ENCODE results near the gene CES1. TPM values are rescaled to one million over a fixed set of nuclear protein-coding genes. Genes with fewer than 3 reads are reported as not detected.
"Not testable (repeated sequence)": the region's sequence is repeated elsewhere in the genome, so short reads cannot be mapped to it uniquely, and the experiment has no call there.

Gene CES1
- total and polyA plus RNA-seq, 4 donors, result 1.0 to 7.5 (median 5.9) TPM; not detected in 1

GRCh38 chr16:55835173-55835572, 2.3 kb upstream of the CES1 start:
- not testable (repeated sequence) for H3K9me3 ChIP-seq (ENCODE audit: control insufficient read depth, insufficient read depth, low read length); H3K27ac ChIP-seq (ENCODE audit: low read depth, low read length); H3K27me3 ChIP-seq (ENCODE audit: control insufficient read depth, insufficient read depth, low read length); H3K36me3 ChIP-seq (ENCODE audit: control insufficient read depth, insufficient read depth, low read length); H3K4me3 ChIP-seq (ENCODE audit: low read depth, low read length); DNase-seq (ENCODE audit: low read depth in 4 of 6, low spot score in 6 of 6); H3K4me1 ChIP-seq (ENCODE audit: control insufficient read depth, insufficient read depth, low read length)
- WGBS (ENCODE audit: insufficient coverage), result no CpG with 5 or more reads among the region's 3 CpGs

- no peak for DNase-seq (ENCODE audit: low read depth in 4 of 6, low spot score in 6 of 6)
- Histone ChIP-seq H3K27ac (ENCODE audit: low read depth, low read length) (no peak overlapping the region), H3K9me3 (ENCODE audit: control insufficient read depth, insufficient read depth, low read length) (no peaks in the 10 kb centered on the region), H3K4me1 (ENCODE audit: control insufficient read depth, insufficient read depth, low read length) (peaks cover 8% of the 10 kb centered on the region), H3K36me3 (ENCODE audit: control insufficient read depth, insufficient read depth, low read length) (no peaks in the 10 kb centered on the region), H3K4me3 (ENCODE audit: low read depth, low read length) (no peak overlapping the region), H3K27me3 (ENCODE audit: control insufficient read depth, insufficient read depth, low read length) (no peaks in the 10 kb centered on the region)
- WGBS (ENCODE audit: insufficient coverage), result 51% methylated on average over 3 of the region's 7 CpGs
Observed at GRCh38 chr16:55834049-55834448, 1.2 kb upstream of the CES1 start.

GRCh38 chr16:55832425-55832772, 497 bp downstream of the CES1 start:
- Histone ChIP-seq H3K36me3 (ENCODE audit: control insufficient read depth, insufficient read depth, low read length) (no peaks in the 10 kb centered on the region), H3K27ac (ENCODE audit: low read depth, low read length) (no peak overlapping the region), H3K9me3 (ENCODE audit: control insufficient read depth, insufficient read depth, low read length) (no peaks in the 10 kb centered on the region), H3K27me3 (ENCODE audit: control insufficient read depth, insufficient read depth, low read length) (no peaks in the 10 kb centered on the region), H3K4me1 (ENCODE audit: control insufficient read depth, insufficient read depth, low read length) (peaks cover 8% of the 10 kb centered on the region), H3K4me3 (ENCODE audit: low read depth, low read length) (no peak overlapping the region)
- 68% methylated on average over 17 of the region's 17 CpGs for WGBS (ENCODE audit: insufficient coverage)
- DNase-seq (ENCODE audit: low read depth in 4 of 6, low spot score in 6 of 6), result no peak

- Histone ChIP-seq H3K27ac (ENCODE audit: low read depth, low read length) (no peak overlapping the region), H3K4me3 (ENCODE audit: low read depth, low read length) (no peak overlapping the region), H3K4me1 (ENCODE audit: control insufficient read depth, insufficient read depth, low read length) (peaks cover 8% of the 10 kb centered on the region), H3K27me3 (ENCODE audit: control insufficient read depth, insufficient read depth, low read length) (no peaks in the 10 kb centered on the region), H3K9me3 (ENCODE audit: control insufficient read depth, insufficient read depth, low read length) (no peaks in the 10 kb centered on the region), H3K36me3 (ENCODE audit: control insufficient read depth, insufficient read depth, low read length) (no peaks in the 10 kb centered on the region)
- no peak for DNase-seq (ENCODE audit: low read depth in 4 of 6, low spot score in 6 of 6)
- 89% methylated on average over 4 of the region's 6 CpGs for WGBS (ENCODE audit: insufficient coverage)
Observed at GRCh38 chr16:55830658-55831294, 2.1 kb downstream of the CES1 start.

GRCh38 chr16:55829232-55829631, 3.7 kb downstream of the CES1 start:
- WGBS (ENCODE audit: insufficient coverage), result 90% methylated on average over 2 of the region's 3 CpGs
- H3K9me3 ChIP-seq (ENCODE audit: control insufficient read depth, insufficient read depth, low read length); DNase-seq (ENCODE audit: low read depth in 4 of 6, low spot score in 6 of 6); H3K27me3 ChIP-seq (ENCODE audit: control insufficient read depth, insufficient read depth, low read length); H3K36me3 ChIP-seq (ENCODE audit: control insufficient read depth, insufficient read depth, low read length); H3K4me1 ChIP-seq (ENCODE audit: control insufficient read depth, insufficient read depth, low read length); H3K27ac ChIP-seq (ENCODE audit: low read depth, low read length); H3K4me3 ChIP-seq (ENCODE audit: low read depth, low read length): not testable (repeated sequence)

GRCh38 chr16:55828680-55829079, 4.2 kb downstream of the CES1 start:
- WGBS (ENCODE audit: insufficient coverage), result 83% methylated on average over 9 of the region's 10 CpGs
- Histone ChIP-seq H3K4me3 (ENCODE audit: low read depth, low read length) (no peak overlapping the region), H3K27ac (ENCODE audit: low read depth, low read length) (no peak overlapping the region), H3K9me3 (ENCODE audit: control insufficient read depth, insufficient read depth, low read length) (no peaks in the 10 kb centered on the region), H3K27me3 (ENCODE audit: control insufficient read depth, insufficient read depth, low read length) (peaks cover 3% of the 10 kb centered on the region), H3K4me1 (ENCODE audit: control insufficient read depth, insufficient read depth, low read length) (peaks cover 8% of the 10 kb centered on the region), H3K36me3 (ENCODE audit: control insufficient read depth, insufficient read depth, low read length) (no peaks in the 10 kb centered on the region)
- no peak for DNase-seq (ENCODE audit: low read depth in 4 of 6, low spot score in 6 of 6)

- no peaks in the 10 kb centered on the region for H3K4me1 ChIP-seq (ENCODE audit: control insufficient read depth, insufficient read depth, low read length)
- no peak overlapping the region for H3K27ac ChIP-seq (ENCODE audit: low read depth, low read length)
- H3K27me3 ChIP-seq (ENCODE audit: control insufficient read depth, insufficient read depth, low read length), result peaks cover 3% of the 10 kb centered on the region
- no peaks in the 10 kb centered on the region for H3K9me3 ChIP-seq (ENCODE audit: control insufficient read depth, insufficient read depth, low read length)
- no peak overlapping the region for H3K4me3 ChIP-seq (ENCODE audit: low read depth, low read length)
- no peaks in the 10 kb centered on the region for H3K36me3 ChIP-seq (ENCODE audit: control insufficient read depth, insufficient read depth, low read length)
- WGBS (ENCODE audit: insufficient coverage), result 75% methylated on average over 5 of the region's 6 CpGs
- DNase-seq (ENCODE audit: low read depth in 4 of 6, low spot score in 6 of 6), result no peak
Observed at GRCh38 chr16:55825115-55825728, 7.7 kb downstream of the CES1 start.

GRCh38 chr16:55824473-55825000, 8.4 kb downstream of the CES1 start:
- DNase-seq (ENCODE audit: low read depth in 4 of 6, low spot score in 6 of 6), result no peak
- no peaks in the 10 kb centered on the region for H3K9me3 ChIP-seq (ENCODE audit: control insufficient read depth, insufficient read depth, low read length)
- no peaks in the 10 kb centered on the region for H3K4me1 ChIP-seq (ENCODE audit: control insufficient read depth, insufficient read depth, low read length)
- WGBS (ENCODE audit: insufficient coverage), result 88% methylated on average over 2 of the region's 4 CpGs
- H3K36me3 ChIP-seq (ENCODE audit: control insufficient read depth, insufficient read depth, low read length), result no peaks in the 10 kb centered on the region
- H3K4me3 ChIP-seq (ENCODE audit: low read depth, low read length), result no peak overlapping the region
- no peak overlapping the region for H3K27ac ChIP-seq (ENCODE audit: low read depth, low read length)
- H3K27me3 ChIP-seq (ENCODE audit: control insufficient read depth, insufficient read depth, low read length), result peaks cover 3% of the 10 kb centered on the region

- 75% methylated on average over 3 of the region's 3 CpGs for WGBS (ENCODE audit: insufficient coverage)
- no peak overlapping the region for H3K27ac ChIP-seq (ENCODE audit: low read depth, low read length)
- peaks cover 3% of the 10 kb centered on the region for H3K27me3 ChIP-seq (ENCODE audit: control insufficient read depth, insufficient read depth, low read length)
- no peaks in the 10 kb centered on the region for H3K36me3 ChIP-seq (ENCODE audit: control insufficient read depth, insufficient read depth, low read length)
- H3K4me3 ChIP-seq (ENCODE audit: low read depth, low read length), result no peak overlapping the region
- no peak for DNase-seq (ENCODE audit: low read depth in 4 of 6, low spot score in 6 of 6)
- no peaks in the 10 kb centered on the region for H3K4me1 ChIP-seq (ENCODE audit: control insufficient read depth, insufficient read depth, low read length)
- H3K9me3 ChIP-seq (ENCODE audit: control insufficient read depth, insufficient read depth, low read length), result no peaks in the 10 kb centered on the region
Observed at GRCh38 chr16:55822280-55822810, 10.6 kb downstream of the CES1 start.

GRCh38 chr16:55821210-55821609, 11.7 kb downstream of the CES1 start:
- Histone ChIP-seq H3K27me3 (ENCODE audit: control insufficient read depth, insufficient read depth, low read length) (peaks cover 3% of the 10 kb centered on the region), H3K4me3 (ENCODE audit: low read depth, low read length) (no peak overlapping the region), H3K36me3 (ENCODE audit: control insufficient read depth, insufficient read depth, low read length) (no peaks in the 10 kb centered on the region), H3K9me3 (ENCODE audit: control insufficient read depth, insufficient read depth, low read length) (no peaks in the 10 kb centered on the region), H3K27ac (ENCODE audit: low read depth, low read length) (no peak overlapping the region), H3K4me1 (ENCODE audit: control insufficient read depth, insufficient read depth, low read length) (no peaks in the 10 kb centered on the region)
- DNase-seq (ENCODE audit: low read depth in 4 of 6, low spot score in 6 of 6), result no peak
- 100% methylated on average over 4 of the region's 4 CpGs for WGBS (ENCODE audit: insufficient coverage)
